ENCODE measurements around the gene TNFRSF9. TPM values are rescaled to one million over a fixed set of nuclear protein-coding genes. Genes with fewer than 3 reads are reported as not detected.
A peak's percentile ranks its signal among the peaks of the same experiment; 100 is the strongest.

Gene TNFRSF9
- total and polyA plus RNA-seq, 8 donors: 0.06 to 0.58 (median 0.37) TPM; not detected in 3

DNA sequence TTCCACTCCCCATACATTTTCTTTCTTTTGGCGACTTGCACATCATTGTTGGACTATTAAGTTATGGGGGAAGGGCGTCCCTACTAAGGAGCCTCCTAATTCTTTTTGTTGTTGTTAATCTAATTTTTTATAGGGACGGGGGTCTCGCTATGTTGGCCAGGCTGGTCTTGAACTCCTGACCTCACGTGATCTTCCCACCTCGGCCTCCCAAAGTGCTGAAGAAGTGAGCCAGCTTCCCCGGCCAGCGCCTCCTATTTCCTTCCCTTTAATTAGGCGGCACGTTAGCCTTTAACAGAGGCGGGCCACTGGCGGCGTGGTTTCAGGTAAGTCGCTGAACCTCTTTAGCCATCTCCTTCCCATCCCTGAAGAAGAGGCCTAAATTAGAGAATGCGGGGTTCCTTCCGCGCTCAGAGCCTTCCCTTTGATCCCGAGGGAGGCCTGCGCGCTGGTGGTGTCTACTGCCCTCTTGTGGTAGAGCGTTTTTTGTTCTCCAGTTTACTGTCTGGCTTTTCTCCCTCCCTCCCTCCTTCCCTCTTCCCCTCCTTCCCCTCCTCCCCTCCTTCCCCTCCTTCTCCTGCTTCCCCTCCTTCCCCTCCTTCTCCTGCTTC lies 38.1 kb downstream of the TNFRSF9 start:
- TF ChIP-seq, protein P1, sequence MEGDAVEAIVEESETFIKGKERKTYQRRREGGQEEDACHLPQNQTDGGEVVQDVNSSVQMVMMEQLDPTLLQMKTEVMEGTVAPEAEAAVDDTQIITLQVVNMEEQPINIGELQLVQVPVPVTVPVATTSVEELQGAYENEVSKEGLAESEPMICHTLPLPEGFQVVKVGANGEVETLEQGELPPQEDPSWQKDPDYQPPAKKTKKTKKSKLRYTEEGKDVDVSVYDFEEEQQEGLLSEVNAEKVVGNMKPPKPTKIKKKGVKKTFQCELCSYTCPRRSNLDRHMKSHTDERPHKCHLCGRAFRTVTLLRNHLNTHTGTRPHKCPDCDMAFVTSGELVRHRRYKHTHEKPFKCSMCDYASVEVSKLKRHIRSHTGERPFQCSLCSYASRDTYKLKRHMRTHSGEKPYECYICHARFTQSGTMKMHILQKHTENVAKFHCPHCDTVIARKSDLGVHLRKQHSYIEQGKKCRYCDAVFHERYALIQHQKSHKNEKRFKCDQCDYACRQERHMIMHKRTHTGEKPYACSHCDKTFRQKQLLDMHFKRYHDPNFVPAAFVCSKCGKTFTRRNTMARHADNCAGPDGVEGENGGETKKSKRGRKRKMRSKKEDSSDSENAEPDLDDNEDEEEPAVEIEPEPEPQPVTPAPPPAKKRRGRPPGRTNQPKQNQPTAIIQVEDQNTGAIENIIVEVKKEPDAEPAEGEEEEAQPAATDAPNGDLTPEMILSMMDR (IDR thresholded peaks at IDR 0.05): peak in 5 of 7 experiments; percentile 36 to 76 (median 63)
- TF ChIP-seq EP300 (IDR thresholded peaks at IDR 0.05) (no peak), POLR2AphosphoS5 (IDR thresholded peaks at IDR 0.05) (no peak)
- no peaks in the 10 kb centered on the region for H3K27me3 ChIP-seq
- 11 to 31% (median 24%) methylated on average over 21 of the region's 21 CpGs for WGBS, 5 donors
- H3K4me3 ChIP-seq: peak overlapping the region; percentile 22 to 32 (median 24)
- no peak overlapping the region for H3K27ac ChIP-seq
- DNase-seq: peak; percentile 65 to 90
- no peaks in the 10 kb centered on the region for H3K36me3 ChIP-seq
- intact Hi-C loops (cut with DNase I; ENCODE audit: low total_unique reads): no loop called here
- H3K4me1 ChIP-seq: peaks cover 0 to 6% (median 2%) of the 10 kb centered on the region in 4 donors
- H3K9me3 ChIP-seq: no peaks in the 10 kb centered on the region

DNA sequence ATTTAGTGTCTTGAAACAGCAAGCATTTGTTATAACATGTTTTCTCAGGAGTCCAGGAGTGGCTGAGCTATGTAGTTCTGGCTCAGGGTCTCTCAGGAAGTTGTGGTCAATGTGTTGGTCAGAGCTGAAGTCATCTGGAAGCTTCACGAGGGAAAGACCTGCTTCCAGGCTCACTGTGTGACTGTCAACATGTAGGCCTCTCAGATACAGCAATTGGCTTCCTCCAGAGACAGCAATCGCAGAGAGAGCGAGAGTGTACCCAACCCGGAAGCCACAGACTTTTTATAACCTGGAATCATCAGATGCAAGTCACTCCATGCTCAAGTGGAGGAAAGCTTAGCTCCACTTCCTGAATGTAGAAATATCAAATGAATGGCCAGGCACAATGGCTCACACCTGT lies 40.9 kb downstream of the TNFRSF9 start:
- Histone ChIP-seq H3K27me3 (no peaks in the 10 kb centered on the region), H3K27ac (no peak overlapping the region), H3K4me1 (peaks cover 0 to 6% (median 2%) of the 10 kb centered on the region in 4 donors), H3K36me3 (no peaks in the 10 kb centered on the region), H3K4me3 (no peak overlapping the region), H3K9me3 (no peaks in the 10 kb centered on the region)
- intact Hi-C loops (cut with DNase I; ENCODE audit: low total_unique reads): no loop called here
- TF ChIP-seq POLR2AphosphoS5 (IDR thresholded peaks at IDR 0.05) (no peak), POLR2A (IDR thresholded peaks at IDR 0.05) (no peak), EP300 (IDR thresholded peaks at IDR 0.05) (no peak)
- TF ChIP-seq, protein P1 (IDR thresholded peaks at IDR 0.05): no peak
- WGBS, 5 donors: 59 to 87% (median 82%) methylated on average over 4 of the region's 4 CpGs
- DNase-seq: no peak

DNA sequence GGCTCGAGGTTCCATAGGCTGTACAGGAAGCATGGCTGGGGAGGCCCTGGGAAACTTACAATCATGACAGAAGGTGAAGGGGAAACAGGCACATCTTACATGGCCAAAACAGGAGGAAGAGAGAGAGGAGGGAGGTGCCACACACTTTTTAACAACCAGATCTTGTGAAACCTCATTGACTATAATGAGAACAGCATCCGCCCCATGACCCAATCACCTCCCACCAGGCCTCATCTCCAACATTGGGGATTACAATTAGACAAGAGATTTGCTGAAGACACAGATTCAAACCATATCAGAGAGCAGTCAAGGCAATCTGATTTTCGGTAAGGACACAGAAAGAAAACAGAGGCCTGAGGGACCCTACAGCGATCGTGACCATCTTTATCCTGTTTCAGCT lies 41.7 kb downstream of the TNFRSF9 start:
- 82 to 96% (median 87%) methylated on average over 5 of the region's 5 CpGs for WGBS, 5 donors
- DNase-seq: no peak
- no peaks in the 10 kb centered on the region for H3K36me3 ChIP-seq
- TF ChIP-seq POLR2AphosphoS5 (IDR thresholded peaks at IDR 0.05): no peak
- TF ChIP-seq, protein P1 (IDR thresholded peaks at IDR 0.05): no peak
- TF ChIP-seq EP300 (IDR thresholded peaks at IDR 0.05): no peak
- TF ChIP-seq POLR2A (IDR thresholded peaks at IDR 0.05): no peak
- no peaks in the 10 kb centered on the region for H3K27me3 ChIP-seq
- H3K27ac ChIP-seq: no peak overlapping the region
- no peak overlapping the region for H3K4me3 ChIP-seq
- H3K9me3 ChIP-seq: no peaks in the 10 kb centered on the region
- intact Hi-C loops (cut with DNase I; ENCODE audit: low total_unique reads): no loop called here
- H3K4me1 ChIP-seq: peaks cover 0 to 6% (median 2%) of the 10 kb centered on the region in 4 donors

DNA sequence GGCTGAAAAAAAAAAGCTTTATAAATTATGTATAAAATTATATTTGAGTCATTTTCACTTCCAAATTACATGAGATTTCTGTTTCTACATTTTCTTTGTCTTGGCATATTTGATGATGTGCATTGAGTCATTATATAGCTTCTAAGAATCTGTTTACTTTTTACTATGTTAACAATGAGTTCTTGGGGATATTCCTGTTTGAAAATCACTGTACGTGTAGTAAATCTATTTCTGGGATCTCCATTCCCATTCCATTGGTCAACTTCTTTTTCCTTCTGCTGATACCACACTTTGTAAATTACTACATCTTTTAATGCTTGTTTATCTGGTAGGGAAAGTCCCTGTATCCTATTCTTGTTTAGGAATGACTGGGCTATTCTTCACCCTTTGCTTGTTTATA lies 43.6 kb downstream of the TNFRSF9 start:
- Histone ChIP-seq H3K9me3 (no peaks in the 10 kb centered on the region), H3K36me3 (no peaks in the 10 kb centered on the region), H3K27ac (no peak overlapping the region), H3K27me3 (no peaks in the 10 kb centered on the region), H3K4me3 (no peak overlapping the region), H3K4me1 (no peaks in the 10 kb centered on the region)
- intact Hi-C loops (cut with DNase I; ENCODE audit: low total_unique reads): no loop called here
- TF ChIP-seq, protein P1 (IDR thresholded peaks at IDR 0.05): no peak
- no peak for TF ChIP-seq POLR2A (IDR thresholded peaks at IDR 0.05)
- no peak for TF ChIP-seq EP300 (IDR thresholded peaks at IDR 0.05)
- TF ChIP-seq POLR2AphosphoS5 (IDR thresholded peaks at IDR 0.05): no peak
- no peak for DNase-seq
- 26 to 47% (median 32%) methylated on average over 1 of the region's 1 CpG for WGBS, 5 donors

All from stomach (tissue), 9 donors.